Body of pancreas (tissue), 4 donors: ENCODE data around the gene KIAA0930. TPM values are rescaled to one million over a fixed set of nuclear protein-coding genes. Genes with fewer than 3 reads are reported as not detected.

ENCODE experiments used
- ATAC-seq: fragments of 150-250 bp; one replicate; pipeline ENCODE4 v1.9.1; 2016
- DNase-seq, 4 donors: peaks; one replicate each; pipeline ENCODE4 v3.0.0-alpha.2; 2019
- H3K27ac ChIP-seq, 4 donors: fragments of 200-600 bp; sonication (generic); 1 replicate in 3 of 4; 2 replicates in 1 of 4; pipeline versions ENCODE4 v1.5.1 to v1.6.1; 2016 to 2019; ENCODE audit warnings: mild to moderate bottlenecking in 1 of 4, mixed read lengths in 1 of 4, moderate library complexity in 1 of 4
- H3K27me3 ChIP-seq, 2 donors: fragments of 200-600 bp; sonication (generic); one replicate each; pipeline ENCODE4 v1.6.0; 2016; ENCODE audit warnings: mild to moderate bottlenecking in 1 of 2
- H3K36me3 ChIP-seq, 2 donors: fragments of 200-600 bp; sonication (generic); replicated peaks in 1 of 2; 2 replicates each; pipeline ENCODE4 v1.5.1; 2016; ENCODE audit warnings: low read depth in 2 of 2; ENCODE audit not compliant: insufficient read depth in 1 of 2
- H3K4me1 ChIP-seq: fragments of 200-600 bp; sonication (generic); one replicate; pipeline ENCODE4 v1.6.0; 2016
- H3K4me3 ChIP-seq, 2 donors: fragments of 200-600 bp; sonication (generic); 1 replicate in 1 of 2; 2 replicates in 1 of 2; pipeline ENCODE4 v1.5.1; 2016 to 2019
- H3K9me3 ChIP-seq, 3 donors: fragments of 200-600 bp; sonication (generic); 1 replicate in 2 of 3; 2 replicates in 1 of 3; pipeline ENCODE4 v1.5.1; 2016
- CTCF ChIP-seq, 7 experiments: fragments of 450-650 bp in 4 of 7; fragments of 200-600 bp in 3 of 7; sonication (generic) in 3 of 7; IDR thresholded peaks; one replicate each; pipeline ENCODE4 v1.5.1; 2016 to 2019; ENCODE audit warnings: antibody characterized with exemption in 7 of 7
- POLR2A ChIP-seq, 3 donors: fragments of 450-650 bp; IDR thresholded peaks; one replicate each; pipeline ENCODE4 v1.6.1; 2016; ENCODE audit warnings: antibody characterized with exemption in 3 of 3, mild to moderate bottlenecking in 2 of 3
- WGBS, 2 donors: methylation state at CpG; one replicate each; pipeline ENCODE4 v1.1.5; 2017; 5-methylcytosine and 5-hydroxymethylcytosine counted together
- intact Hi-C: fragments of 100-400 bp; cut with DNase I; formaldehyde crosslinking; loops from one replicate; pipeline ENCODE4 v1.15.1; 2023
- total RNA-seq, 2 donors: library from RNA; depleted of rRNA; stranded (reverse); fragments of >200 nt; gene quantifications; one replicate each; pipeline ENCODE4 v1.1.0, GENCODE V29; 2016

KIAA0930 gene
- total RNA-seq, 2 donors from 2014 or later = 14.2 to 17.9 TPM

GRCh38 chr22:45204241-45204640 is 36.5 kb downstream of the KIAA0930 start:
- Histone ChIP-seq H3K4me1 (peaks cover 15% of the 10 kb centered on the region), H3K27ac (no peak overlapping the region), H3K27me3 (no peaks in the 10 kb centered on the region), H3K4me3 (no peak overlapping the region), H3K9me3 (no peaks in the 10 kb centered on the region), H3K36me3 (peaks cover 0 to 9% of the 10 kb centered on the region in 2 donors)
- WGBS, 2 donors = 80 to 88% methylated on average over 4 to 13 of the region's 13 CpGs
- TF ChIP-seq CTCF (IDR thresholded peaks at IDR 0.05) = no peak
- TF ChIP-seq POLR2A (IDR thresholded peaks at IDR 0.05) = no peak
- intact Hi-C loops = no loop called here
- DNase-seq = no peak
- ATAC-seq = no peak

- no peak overlapping the region for H3K27ac ChIP-seq
- H3K4me1 ChIP-seq = peaks cover 8% of the 10 kb centered on the region
- intact Hi-C loops = no loop called here
- peaks cover 0 to 9% of the 10 kb centered on the region in 2 donors for H3K36me3 ChIP-seq
- TF ChIP-seq POLR2A (IDR thresholded peaks at IDR 0.05) = no peak
- ATAC-seq = no peak
- no peak overlapping the region for H3K4me3 ChIP-seq
- WGBS, 2 donors = 90 to 93% methylated on average over 12 to 36 of the region's 40 CpGs
- no peaks in the 10 kb centered on the region for H3K27me3 ChIP-seq
- no peaks in the 10 kb centered on the region for H3K9me3 ChIP-seq
- DNase-seq = no peak
Observed at GRCh38 chr22:45203150-45203951, 37.3 kb downstream of the KIAA0930 start.

- Histone ChIP-seq H3K27ac (no peak overlapping the region), H3K36me3 (peaks cover 0 to 9% of the 10 kb centered on the region in 2 donors), H3K27me3 (no peaks in the 10 kb centered on the region), H3K4me3 (no peak overlapping the region), H3K4me1 (peaks cover under 1% of the 10 kb centered on the region), H3K9me3 (no peaks in the 10 kb centered on the region)
- ATAC-seq = no peak
- WGBS, 2 donors = 89 to 94% methylated on average over 22 to 32 of the region's 36 CpGs
- intact Hi-C loops = no loop called here
- no peak for DNase-seq
- TF ChIP-seq CTCF (IDR thresholded peaks at IDR 0.05) = no peak
- no peak for TF ChIP-seq POLR2A (IDR thresholded peaks at IDR 0.05)
Observed at GRCh38 chr22:45202333-45203149, 38.2 kb downstream of the KIAA0930 start.

- no peak for ATAC-seq
- Histone ChIP-seq H3K4me3 (no peak overlapping the region), H3K27ac (no peak overlapping the region), H3K9me3 (no peaks in the 10 kb centered on the region), H3K36me3 (peaks cover 0 to 13% of the 10 kb centered on the region in 2 donors), H3K4me1 (no peaks in the 10 kb centered on the region), H3K27me3 (no peaks in the 10 kb centered on the region)
- 57 to 60% methylated on average over 9 of the region's 9 CpGs for WGBS, 2 donors
- intact Hi-C loops = no loop called here
- TF ChIP-seq CTCF (IDR thresholded peaks at IDR 0.05) = no peak
- TF ChIP-seq POLR2A (IDR thresholded peaks at IDR 0.05) = no peak
- DNase-seq = no peak
Observed at GRCh38 chr22:45201678-45202332, 38.9 kb downstream of the KIAA0930 start.
